ENCODE measurements around the gene GPC6. TPM values are rescaled to one million over a fixed set of nuclear protein-coding genes. Genes with fewer than 3 reads are reported as not detected.

GPC6 gene
- total RNA-seq, 2 experiments from 2014 or later, result not detected

- BruUV-seq (replicated peaks), result no TSS peak
- CTCF ChIA-PET (ENCODE audit: unreplicated experiment), result no interaction called here
- TF ChIP-seq CTCF (conservative IDR thresholded peaks at IDR 0.05; ENCODE audit: low read length) (no peak), EZH2phosphoT487 (IDR thresholded peaks at IDR 0.05; ENCODE audit: borderline replicate concordance, low read depth, low read length) (no peak)
These were observed 749.9 kb downstream of the GPC6 start for GRCh38 chr13:93976528-93976927.

GRCh38 chr13:93977986-93978385, 751.4 kb downstream of the GPC6 start:
- H4K20me1 ChIP-seq (ENCODE audit: insufficient read depth, low read length), result no peaks in the 10 kb centered on the region
- H3K36me3 ChIP-seq (ENCODE audit: insufficient read depth, low read length), result no peaks in the 10 kb centered on the region
- TF ChIP-seq CTCF (conservative IDR thresholded peaks at IDR 0.05; ENCODE audit: low read length) (no peak), EZH2phosphoT487 (IDR thresholded peaks at IDR 0.05; ENCODE audit: borderline replicate concordance, low read depth, low read length) (no peak)
- no peak overlapping the region for H3K4me3 ChIP-seq (ENCODE audit: low read depth, low read length, poor library complexity, severe bottlenecking)
- H3K9me2 ChIP-seq (ENCODE audit: insufficient read depth, low read length), result no peaks in the 10 kb centered on the region
- no peak overlapping the region for H3K27ac ChIP-seq (ENCODE audit: low read depth, low read length, poor library complexity, severe bottlenecking)
- intact Hi-C loops (cut with micrococcal nuclease; ENCODE audit: unreplicated experiment), result no loop called here
- no peaks in the 10 kb centered on the region for H3K9me3 ChIP-seq (ENCODE audit: low read length)
- H3K4me2 ChIP-seq (ENCODE audit: low read length), result no peak overlapping the region
- H2AFZ ChIP-seq (ENCODE audit: low read length), result no peak overlapping the region
- no TSS peak for BruUV-seq (replicated peaks)
- no peaks in the 10 kb centered on the region for H3K4me1 ChIP-seq (ENCODE audit: insufficient read depth, low read length, poor library complexity, severe bottlenecking)
- DNase-seq (ENCODE audit: low spot score), result no peak
- ChIA-PET POLR2A (no interaction called here), CTCF (ENCODE audit: unreplicated experiment) (no interaction called here)
- H3K79me2 ChIP-seq (ENCODE audit: insufficient read depth, low read depth, low read length), result no peaks in the 10 kb centered on the region

More at GRCh38 chr13:93976528-93976927, 749.9 kb downstream of the GPC6 start:
- no peaks in the 10 kb centered on the region for H3K79me2 ChIP-seq (ENCODE audit: insufficient read depth, low read depth, low read length)
- H3K4me1 ChIP-seq (ENCODE audit: insufficient read depth, low read length, poor library complexity, severe bottlenecking), result no peaks in the 10 kb centered on the region
- H3K4me3 ChIP-seq (ENCODE audit: low read depth, low read length, poor library complexity, severe bottlenecking), result no peak overlapping the region
- POLR2A ChIA-PET, result no interaction called here
- H3K4me2 ChIP-seq (ENCODE audit: low read length), result no peak overlapping the region
- H3K9me3 ChIP-seq (ENCODE audit: low read length), result no peaks in the 10 kb centered on the region
- H2AFZ ChIP-seq (ENCODE audit: low read length), result no peak overlapping the region
- H3K27ac ChIP-seq (ENCODE audit: low read depth, low read length, poor library complexity, severe bottlenecking), result no peak overlapping the region
- DNase-seq (ENCODE audit: low spot score), result no peak
- no peaks in the 10 kb centered on the region for H3K9me2 ChIP-seq (ENCODE audit: insufficient read depth, low read length)
- H3K36me3 ChIP-seq (ENCODE audit: insufficient read depth, low read length), result no peaks in the 10 kb centered on the region
- H4K20me1 ChIP-seq (ENCODE audit: insufficient read depth, low read length), result no peaks in the 10 kb centered on the region
- intact Hi-C loops (cut with micrococcal nuclease; ENCODE audit: unreplicated experiment), result no loop called here

GRCh38 chr13:93981426-93981977, 754.9 kb downstream of the GPC6 start:
- Histone ChIP-seq H3K4me3 (ENCODE audit: low read depth, low read length, poor library complexity, severe bottlenecking) (no peak overlapping the region), H3K9me3 (ENCODE audit: low read length) (no peaks in the 10 kb centered on the region), H3K79me2 (ENCODE audit: insufficient read depth, low read depth, low read length) (no peaks in the 10 kb centered on the region), H2AFZ (ENCODE audit: low read length) (no peak overlapping the region), H4K20me1 (ENCODE audit: insufficient read depth, low read length) (no peaks in the 10 kb centered on the region), H3K27ac (ENCODE audit: low read depth, low read length, poor library complexity, severe bottlenecking) (no peak overlapping the region), H3K4me2 (ENCODE audit: low read length) (no peak overlapping the region), H3K4me1 (ENCODE audit: insufficient read depth, low read length, poor library complexity, severe bottlenecking) (no peaks in the 10 kb centered on the region), H3K36me3 (ENCODE audit: insufficient read depth, low read length) (no peaks in the 10 kb centered on the region), H3K9me2 (ENCODE audit: insufficient read depth, low read length) (no peaks in the 10 kb centered on the region)
- BruUV-seq (replicated peaks), result no TSS peak
- intact Hi-C loops (cut with micrococcal nuclease; ENCODE audit: unreplicated experiment), result no loop called here
- DNase-seq (ENCODE audit: low spot score), result no peak
- ChIA-PET POLR2A (interaction anchor here (0.6 kb wide), 2 partner anchors 426 to 1478 kb away, joined by 3 read pairs; no protein-coding TSS in a partner anchor), CTCF (ENCODE audit: unreplicated experiment) (no interaction called here)
- no peak for TF ChIP-seq EZH2phosphoT487 (IDR thresholded peaks at IDR 0.05; ENCODE audit: borderline replicate concordance, low read depth, low read length)
- TF ChIP-seq CTCF (conservative IDR thresholded peaks at IDR 0.05; ENCODE audit: low read length), result no peak

Data from OCI-LY7 (cell line).